Motor neuron (in vitro differentiated cells): ENCODE results near the gene P3H1. TPM values are rescaled to one million over a fixed set of nuclear protein-coding genes. Genes with fewer than 3 reads are reported as not detected.
A peak's percentile ranks its signal among the peaks of the same experiment; 100 is the strongest.

Experiments
- ATAC-seq, 8 experiments: fragments of 200-7000 bp; cut with Tn5 transposase; replicated peaks in 6 of 8; 2 replicates each; pipeline ENCODE4 v1.8.0; 2021; ENCODE audit warnings: mild to moderate bottlenecking in 8 of 8, moderate library complexity in 8 of 8
- H3K27ac ChIP-seq, 2 donors: fragments of 250-450 bp; sonication (Bioruptor Pico); 2 replicates each; pipeline ENCODE4 v1.9.0; 2021; ENCODE audit warnings: antibody characterized with exemption in 2 of 2, mild to moderate bottlenecking in 2 of 2, moderate library complexity in 1 of 2
- H3K4me1 ChIP-seq, 2 donors: fragments of 250-450 bp; sonication (Bioruptor Pico); replicated peaks in 1 of 2; 2 replicates each; pipeline ENCODE4 v1.6.1; 2021; ENCODE audit warnings: antibody characterized with exemption in 2 of 2, mild to moderate bottlenecking in 2 of 2, moderate library complexity in 1 of 2
- H3K4me3 ChIP-seq, 5 donors: fragments of 250-450 bp; sonication (Bioruptor Pico); 2 replicates each; pipeline ENCODE4 v1.9.0; 2021; ENCODE audit warnings: antibody characterized with exemption in 5 of 5, mild to moderate bottlenecking in 5 of 5, moderate library complexity in 4 of 5
- WGBS, 10 experiments: fragments of 450-650 bp; shearing (Covaris generic); methylation state at CpG; one replicate each; pipeline ENCODE4 v1.0.0; 2022; 5-methylcytosine and 5-hydroxymethylcytosine counted together
- in situ Hi-C, 9 experiments: fragments of 400-800 bp; cut with MboI; loops; one replicate each; pipeline ENCODE4 v1.15.0; 2021; ENCODE audit warnings: low sequenced_read_pairs in 9 of 9, low pct_unique_long_range_greater_than_20kb in 2 of 9; ENCODE audit not compliant: unreplicated experiment in 9 of 9
- total RNA-seq, 8 experiments: library from RNA; unstranded; fragments of 300-600 nt; gene quantifications; 2 replicates each; pipeline versions ENCODE4 v1.2.3 to v1.2.4, GENCODE V29; 2022

The P3H1 gene
- total RNA-seq, 8 experiments from 2014 or later: 22.0 to 68.9 (median 38.1) TPM

DNA sequence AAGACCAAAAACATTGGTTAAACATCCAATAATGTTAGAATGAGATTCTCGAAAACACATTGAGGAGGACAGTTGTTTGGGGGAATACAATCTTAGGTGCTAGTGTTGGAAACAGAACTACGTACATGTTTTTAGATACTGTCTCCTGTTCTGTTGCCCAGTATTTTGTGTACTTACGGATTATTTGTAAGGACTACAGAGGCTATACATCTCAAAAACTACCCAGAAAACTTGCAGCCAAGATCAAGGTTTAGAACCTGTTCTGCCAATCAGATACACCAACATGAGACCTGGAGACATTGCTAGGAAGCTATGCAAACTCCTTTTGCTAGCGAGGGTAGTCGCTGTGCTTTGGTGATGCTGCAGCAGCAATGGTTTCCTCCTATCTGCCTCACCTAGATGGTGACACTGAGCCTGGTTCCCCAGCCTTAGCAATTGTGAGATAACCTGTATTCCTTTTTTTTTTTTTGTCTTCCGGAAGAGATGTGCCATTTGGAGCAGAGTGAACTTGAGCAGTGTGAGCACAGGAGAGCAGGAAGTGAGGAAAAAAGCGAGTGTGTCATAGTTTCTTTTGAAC, 62.9 kb downstream of the P3H1 start:
- 88 to 100% (median 99%) methylated on average over 1 to 7 of the region's 7 CpGs for whole genome bisulfite sequencing, 10 experiments
- no peak for ATAC-seq
- Histone ChIP-seq H3K27ac (no peak overlapping the region), H3K4me3 (no peak overlapping the region), H3K4me1 (no peaks in the 10 kb centered on the region)
- in situ Hi-C loops: no loop called here

DNA sequence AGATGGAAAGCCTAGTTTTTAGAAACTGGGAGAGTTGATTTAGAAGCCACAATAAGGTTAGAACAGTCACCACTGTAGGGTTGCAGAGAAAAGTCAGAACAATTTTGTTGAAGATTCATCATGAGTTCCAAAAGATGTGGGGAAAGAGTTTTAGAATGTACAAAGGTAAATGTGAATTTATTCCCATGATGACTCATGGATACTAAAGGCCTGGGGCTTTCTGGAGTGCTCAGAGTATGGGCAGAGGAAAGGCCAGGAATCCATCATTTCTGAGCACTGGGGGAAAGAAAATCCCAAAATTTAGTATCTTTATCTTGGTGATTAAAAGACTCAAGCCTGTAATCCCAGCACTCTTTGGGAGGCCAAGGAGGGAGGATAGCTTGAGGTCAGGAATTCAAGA, 66.8 kb downstream of the P3H1 start:
- ATAC-seq: peak in 1 of 8 experiments; percentile 23
- Histone ChIP-seq H3K27ac (no peak overlapping the region), H3K4me1 (no peaks in the 10 kb centered on the region), H3K4me3 (no peak overlapping the region)
- in situ Hi-C loops: no loop called here

- in situ Hi-C loops: no loop called here
- H3K27ac ChIP-seq: no peak overlapping the region
- WGBS, 10 experiments: 86 to 100% (median 97%) methylated on average over 1 to 4 of the region's 4 CpGs
- no peak overlapping the region for H3K4me3 ChIP-seq
- H3K4me1 ChIP-seq: no peaks in the 10 kb centered on the region
- ATAC-seq: no peak
Observed at GRCh38 chr1:42698081-42698813, 68.6 kb downstream of the P3H1 start.

Other genes with a start within 250 kb of the P3H1 start
- 10 to 100 TPM; 26.7 to 87.0 (median 59.4) TPM for gene PPIH, start 108.6 kb downstream of the P3H1 start, total RNA-seq
- gene YBX1, start 84.6 kb downstream of the P3H1 start, total RNA-seq: 1,000 to 10,000 TPM in 5 of 8 experiments, 100 to 1,000 TPM in 3; 743 to 1,979 (median 1,431) TPM
- under 1 TPM in 7 of 8 experiments, not detected in 1; 0.10 to 0.81 (median 0.33) TPM for gene CLDN19, start 26.8 kb downstream of the P3H1 start, total RNA-seq
- gene C1orf50, start 221 bp upstream of the P3H1 start, total RNA-seq: 10 to 100 TPM in 4 of 8 experiments, 1 to 10 TPM in 4; 4.8 to 14.4 (median 10.5) TPM
- 1 to 10 TPM in 3 of 8 experiments, under 1 TPM in 5; 0.10 to 2.3 (median 0.67) TPM for gene TMEM269, start 18.0 kb upstream of the P3H1 start, total RNA-seq
- gene ERMAP, start 50.1 kb upstream of the P3H1 start, total RNA-seq: 10 to 100 TPM in 4 of 8 experiments, 1 to 10 TPM in 4; 4.3 to 17.2 (median 10.0) TPM
- gene SVBP, start 50.4 kb upstream of the P3H1 start, total RNA-seq: 100 to 1,000 TPM in 4 of 8 experiments, 10 to 100 TPM in 4; 15.4 to 145 (median 91.8) TPM
- 10 to 100 TPM; 10.9 to 18.8 (median 15.0) TPM for gene ZNF691, start 79.6 kb upstream of the P3H1 start, total RNA-seq
- gene SLC2A1, start 191.8 kb upstream of the P3H1 start, total RNA-seq: 100 to 1,000 TPM in 5 of 8 experiments, 10 to 100 TPM in 3; 44.2 to 523 (median 315) TPM